ENCODE measurements around the gene XRCC1.
"Not testable (repeated sequence)": the region's sequence is repeated elsewhere in the genome, so short reads cannot be mapped to it uniquely, and the experiment has no call there.

Gene XRCC1

GRCh38 chr19:43561139-43561970 lies 14.0 kb downstream of the XRCC1 start:
- in situ Hi-C loops (cut with HindIII; ENCODE audit: low pct_unique_long_range_greater_than_20kb, low sequenced_read_pairs), result no loop called here
- TF ChIP-seq JUND (IDR thresholded peaks at IDR 0.05; ENCODE audit: low read depth), result no peak
- DNase-seq (ENCODE audit: low read depth in 1 of 2, low spot score in 1 of 2), result no peak

- TF ChIP-seq JUND (IDR thresholded peaks at IDR 0.05; ENCODE audit: low read depth), result no peak
- DNase-seq (ENCODE audit: low read depth in 1 of 2, low spot score in 1 of 2), result no peak
- in situ Hi-C loops (cut with HindIII; ENCODE audit: low pct_unique_long_range_greater_than_20kb, low sequenced_read_pairs), result no loop called here
These were observed 14.6 kb downstream of the XRCC1 start for GRCh38 chr19:43560687-43561086.

- in situ Hi-C loops (cut with HindIII; ENCODE audit: low pct_unique_long_range_greater_than_20kb, low sequenced_read_pairs), result no loop called here
- TF ChIP-seq JUND (IDR thresholded peaks at IDR 0.05; ENCODE audit: low read depth), result no peak
- DNase-seq (ENCODE audit: low read depth in 1 of 2, low spot score in 1 of 2), result peak; percentile 76 to 77
These were observed 20.0 kb downstream of the XRCC1 start for GRCh38 chr19:43555185-43555770.

GRCh38 chr19:43554317-43554895 lies 20.9 kb downstream of the XRCC1 start:
- no peak for TF ChIP-seq JUND (IDR thresholded peaks at IDR 0.05; ENCODE audit: low read depth)
- in situ Hi-C loops (cut with HindIII; ENCODE audit: low pct_unique_long_range_greater_than_20kb, low sequenced_read_pairs), result no loop called here
- no peak for DNase-seq (ENCODE audit: low read depth in 1 of 2, low spot score in 1 of 2)

GRCh38 chr19:43553656-43554055 lies 21.7 kb downstream of the XRCC1 start:
- in situ Hi-C loops (cut with HindIII; ENCODE audit: low pct_unique_long_range_greater_than_20kb, low sequenced_read_pairs), result no loop called here
- DNase-seq (ENCODE audit: low read depth in 1 of 2, low spot score in 1 of 2), result no peak
- TF ChIP-seq JUND (IDR thresholded peaks at IDR 0.05; ENCODE audit: low read depth), result no peak

GRCh38 chr19:43552616-43553015 lies 22.7 kb downstream of the XRCC1 start:
- no peak for DNase-seq (ENCODE audit: low read depth in 1 of 2, low spot score in 1 of 2)
- in situ Hi-C loops (cut with HindIII; ENCODE audit: low pct_unique_long_range_greater_than_20kb, low sequenced_read_pairs), result no loop called here
- no peak for TF ChIP-seq JUND (IDR thresholded peaks at IDR 0.05; ENCODE audit: low read depth)

- no peak for TF ChIP-seq JUND (IDR thresholded peaks at IDR 0.05; ENCODE audit: low read depth)
- in situ Hi-C loops (cut with HindIII; ENCODE audit: low pct_unique_long_range_greater_than_20kb, low sequenced_read_pairs), result no loop called here
- no peak for DNase-seq (ENCODE audit: low read depth in 1 of 2, low spot score in 1 of 2)
These were observed 23.2 kb downstream of the XRCC1 start for GRCh38 chr19:43552198-43552450.

GRCh38 chr19:43551399-43552197 lies 23.7 kb downstream of the XRCC1 start:
- TF ChIP-seq JUND (IDR thresholded peaks at IDR 0.05; ENCODE audit: low read depth), result no peak
- in situ Hi-C loops (cut with HindIII; ENCODE audit: low pct_unique_long_range_greater_than_20kb, low sequenced_read_pairs), result no loop called here
- no peak for DNase-seq (ENCODE audit: low read depth in 1 of 2, low spot score in 1 of 2)

GRCh38 chr19:43548706-43549105 lies 26.6 kb downstream of the XRCC1 start:
- DNase-seq (ENCODE audit: low read depth in 1 of 2, low spot score in 1 of 2), result no peak
- no peak for TF ChIP-seq JUND (IDR thresholded peaks at IDR 0.05; ENCODE audit: low read depth)
- in situ Hi-C loops (cut with HindIII; ENCODE audit: low pct_unique_long_range_greater_than_20kb, low sequenced_read_pairs), result no loop called here

GRCh38 chr19:43547926-43548325 lies 27.4 kb downstream of the XRCC1 start:
- DNase-seq (ENCODE audit: low read depth in 1 of 2, low spot score in 1 of 2); in situ Hi-C loops (cut with HindIII; ENCODE audit: low pct_unique_long_range_greater_than_20kb, low sequenced_read_pairs): not testable (repeated sequence)

- no peak for TF ChIP-seq JUND (IDR thresholded peaks at IDR 0.05; ENCODE audit: low read depth)
These were observed 28.7 kb downstream of the XRCC1 start for GRCh38 chr19:43546581-43546980.

GRCh38 chr19:43545981-43546380 lies 29.3 kb downstream of the XRCC1 start:
- DNase-seq (ENCODE audit: low read depth in 1 of 2, low spot score in 1 of 2), result no peak
- TF ChIP-seq JUND (IDR thresholded peaks at IDR 0.05; ENCODE audit: low read depth), result no peak
- in situ Hi-C loops (cut with HindIII; ENCODE audit: low pct_unique_long_range_greater_than_20kb, low sequenced_read_pairs), result no loop called here

More at GRCh38 chr19:43546581-43546980, 28.7 kb downstream of the XRCC1 start:
- in situ Hi-C loops (cut with HindIII; ENCODE audit: low pct_unique_long_range_greater_than_20kb, low sequenced_read_pairs), result no loop called here
- DNase-seq (ENCODE audit: low read depth in 1 of 2, low spot score in 1 of 2), result no peak

GRCh38 chr19:43545276-43545675 lies 30.1 kb downstream of the XRCC1 start:
- no peak for DNase-seq (ENCODE audit: low read depth in 1 of 2, low spot score in 1 of 2)
- TF ChIP-seq JUND (IDR thresholded peaks at IDR 0.05; ENCODE audit: low read depth), result no peak
- in situ Hi-C loops (cut with HindIII; ENCODE audit: low pct_unique_long_range_greater_than_20kb, low sequenced_read_pairs), result no loop called here
